NCI-H1436 treated with DMSO at 0.1 percent for 48 hours (cell line): ENCODE measurements around the gene CCDC106.

ENCODE experiments used
- DNase-seq: peaks from one replicate; lab custom pipeline; 2025; lab: John Stamatoyannopoulos, UW

The CCDC106 gene

DNA sequence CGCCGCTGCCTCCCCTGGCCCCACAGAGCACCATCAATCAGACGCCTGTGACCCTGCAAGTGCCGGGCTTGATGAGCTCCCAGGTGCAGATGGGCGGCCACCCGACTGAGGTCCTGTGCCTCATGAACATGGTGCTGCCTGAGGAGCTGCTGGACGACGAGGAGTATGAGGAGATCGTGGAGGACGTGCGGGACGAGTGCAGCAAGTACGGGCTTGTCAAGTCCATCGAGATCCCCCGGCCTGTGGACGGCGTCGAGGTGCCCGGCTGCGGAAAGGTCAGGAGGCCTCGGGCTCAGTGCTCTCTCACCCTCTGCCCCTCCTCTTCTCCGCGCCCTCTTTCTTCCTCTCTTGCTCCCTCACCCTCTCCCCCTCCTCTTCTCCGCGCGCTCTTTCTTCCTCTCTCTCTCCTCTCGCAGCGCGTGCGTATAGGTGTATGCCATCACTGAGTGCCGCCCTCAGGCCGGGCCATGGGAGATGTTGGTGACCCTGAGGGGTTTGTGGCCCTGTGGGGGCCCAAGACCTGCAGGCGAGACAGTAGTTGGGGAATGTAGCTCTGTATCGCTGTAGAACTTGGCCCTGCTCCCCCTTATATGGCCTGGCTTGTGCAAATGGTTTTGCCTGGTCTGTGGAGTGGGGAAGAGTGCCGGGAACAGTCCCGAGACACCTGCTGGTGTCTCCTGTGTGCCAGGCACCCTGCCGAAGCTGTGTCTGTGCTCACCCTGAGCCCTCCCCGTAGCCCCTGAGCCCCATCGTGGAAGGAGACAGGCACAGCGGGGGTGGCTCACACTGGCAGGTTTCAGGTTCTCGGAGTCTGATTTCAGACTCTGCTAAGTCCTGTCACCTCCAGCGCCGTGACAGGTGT, 21.6 kb downstream of the CCDC106 start:
- no peak for DNase-seq

DNA sequence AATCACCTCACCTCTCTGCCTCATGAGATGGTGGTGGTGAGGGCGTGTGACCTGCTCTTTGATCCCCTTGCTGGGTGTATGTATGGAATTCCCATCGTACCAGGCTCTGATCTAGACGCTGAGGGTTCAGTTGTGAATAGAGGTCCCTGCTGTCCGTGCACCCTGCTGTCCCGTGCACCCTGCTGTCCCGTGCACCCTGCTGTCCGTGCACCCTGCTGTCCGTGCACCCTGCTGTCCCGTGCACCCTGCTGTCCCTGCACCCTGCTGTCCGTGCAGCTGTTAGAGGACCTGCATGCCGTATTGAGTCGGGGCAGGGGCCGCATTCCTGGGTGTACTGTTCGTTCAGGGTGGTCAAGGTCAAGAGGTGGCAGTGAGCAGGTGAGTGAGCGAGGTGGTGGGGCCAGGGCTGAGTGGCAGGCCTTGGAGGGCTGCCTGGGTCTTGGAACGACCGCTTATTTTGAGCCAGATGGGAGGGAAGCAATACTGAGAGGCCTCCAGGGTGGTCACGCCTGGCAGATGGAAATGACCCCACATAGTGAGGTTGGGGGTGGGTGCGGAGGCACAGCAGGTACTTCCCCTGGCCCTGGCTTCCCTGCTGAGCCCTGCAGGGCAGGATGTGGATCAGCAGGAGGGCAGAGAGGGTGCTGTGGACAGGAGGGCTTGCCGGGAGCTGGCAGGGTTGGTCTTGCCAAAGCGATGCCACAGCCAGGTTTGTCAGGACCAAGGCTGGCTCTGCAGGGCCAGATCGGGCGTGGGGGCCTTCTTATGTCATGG, 22.5 kb downstream of the CCDC106 start:
- no peak for DNase-seq

DNA sequence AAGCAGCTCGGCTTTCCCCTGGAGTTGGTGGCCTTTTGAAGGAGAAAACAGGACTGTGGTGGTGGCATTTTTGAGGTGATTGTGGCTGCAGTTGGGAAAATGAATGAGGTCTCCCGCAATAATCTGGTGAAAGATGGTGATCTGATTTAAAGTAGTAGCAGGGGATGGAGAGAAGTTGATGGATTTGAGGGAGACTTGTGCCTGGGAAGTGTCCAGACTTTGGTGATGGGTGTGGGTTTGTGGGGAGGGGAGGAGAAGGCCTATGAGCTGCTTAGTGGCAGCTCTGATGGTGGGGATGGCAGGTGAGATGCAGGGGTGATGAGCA, 23.0 kb downstream of the CCDC106 start:
- no peak for DNase-seq

DNA sequence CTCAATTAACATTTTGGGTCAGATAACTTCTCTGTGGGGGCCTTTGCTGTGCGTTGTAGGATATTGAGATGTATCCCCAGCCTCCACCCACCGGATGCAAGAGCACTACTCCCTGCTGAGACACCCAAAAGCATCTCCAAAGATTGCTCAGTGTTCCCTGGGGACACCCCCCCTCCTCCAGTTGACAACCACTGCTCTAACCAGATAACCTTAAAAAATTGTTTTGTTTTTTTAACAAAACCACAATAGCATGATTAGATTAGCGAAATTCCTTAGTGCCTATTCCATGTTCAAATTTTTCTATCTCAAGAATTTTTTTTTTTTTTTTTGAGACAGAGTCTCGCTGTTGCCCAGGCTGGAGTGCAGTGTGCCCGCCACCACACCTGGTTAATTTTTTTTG, 24.4 kb downstream of the CCDC106 start:
- no peak for DNase-seq

DNA sequence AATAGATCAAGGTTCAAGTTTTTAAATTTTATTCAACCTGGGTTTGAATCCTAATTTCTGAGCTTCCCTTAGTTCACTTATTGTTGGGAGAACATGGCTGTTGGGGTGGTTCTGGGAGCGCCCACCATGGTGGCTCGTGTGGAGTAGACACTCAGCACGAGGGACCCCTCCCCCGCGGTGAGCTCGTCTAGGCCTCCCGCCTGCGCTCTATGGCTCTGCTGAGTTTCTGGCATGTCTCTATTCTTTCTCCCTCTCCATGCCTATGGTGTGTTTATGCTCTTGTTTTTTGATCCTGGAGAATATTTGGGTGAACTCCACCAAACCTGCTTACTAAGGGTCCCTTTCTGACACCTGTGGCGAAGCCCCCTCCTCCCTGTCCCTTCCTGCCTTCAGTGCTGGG, 25.5 kb downstream of the CCDC106 start:
- no peak for DNase-seq

DNA sequence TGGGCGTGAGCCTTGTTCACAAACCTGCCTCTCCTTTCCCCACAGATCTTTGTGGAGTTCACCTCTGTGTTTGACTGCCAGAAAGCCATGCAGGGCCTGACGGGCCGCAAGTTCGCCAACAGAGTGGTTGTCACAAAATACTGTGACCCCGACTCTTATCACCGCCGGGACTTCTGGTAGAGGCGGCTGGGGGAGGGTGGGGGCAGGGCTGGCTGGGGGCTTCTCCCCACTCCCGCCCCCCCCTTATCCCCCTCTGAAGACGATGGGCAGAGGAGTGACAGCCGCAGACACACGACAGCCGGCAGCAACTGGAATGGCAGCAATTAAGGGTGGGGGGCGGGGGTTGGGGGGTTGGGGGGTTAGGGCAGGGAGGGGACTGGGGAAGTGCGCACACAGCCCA, 25.9 kb downstream of the CCDC106 start:
- DNase-seq, result no peak

DNA sequence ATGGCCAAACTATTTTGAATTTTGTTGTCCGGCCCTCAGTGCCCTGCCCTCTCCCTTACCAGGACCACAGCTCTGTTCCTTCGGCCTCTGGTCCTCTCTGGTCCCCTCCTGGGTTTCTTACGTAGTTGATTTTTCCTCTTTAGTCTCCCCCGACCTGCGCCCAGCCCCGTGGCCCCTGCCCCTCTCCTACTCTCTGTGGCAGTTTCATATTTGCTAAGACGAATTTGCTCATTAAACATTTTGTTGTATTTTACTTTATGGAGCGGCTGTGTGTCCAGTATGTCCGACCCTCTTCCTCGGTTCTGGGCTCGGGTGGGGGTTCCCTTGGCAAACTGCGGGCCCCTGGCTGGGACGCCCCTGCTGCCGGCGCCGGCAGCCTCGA, 26.4 kb downstream of the CCDC106 start:
- no peak for DNase-seq

DNA sequence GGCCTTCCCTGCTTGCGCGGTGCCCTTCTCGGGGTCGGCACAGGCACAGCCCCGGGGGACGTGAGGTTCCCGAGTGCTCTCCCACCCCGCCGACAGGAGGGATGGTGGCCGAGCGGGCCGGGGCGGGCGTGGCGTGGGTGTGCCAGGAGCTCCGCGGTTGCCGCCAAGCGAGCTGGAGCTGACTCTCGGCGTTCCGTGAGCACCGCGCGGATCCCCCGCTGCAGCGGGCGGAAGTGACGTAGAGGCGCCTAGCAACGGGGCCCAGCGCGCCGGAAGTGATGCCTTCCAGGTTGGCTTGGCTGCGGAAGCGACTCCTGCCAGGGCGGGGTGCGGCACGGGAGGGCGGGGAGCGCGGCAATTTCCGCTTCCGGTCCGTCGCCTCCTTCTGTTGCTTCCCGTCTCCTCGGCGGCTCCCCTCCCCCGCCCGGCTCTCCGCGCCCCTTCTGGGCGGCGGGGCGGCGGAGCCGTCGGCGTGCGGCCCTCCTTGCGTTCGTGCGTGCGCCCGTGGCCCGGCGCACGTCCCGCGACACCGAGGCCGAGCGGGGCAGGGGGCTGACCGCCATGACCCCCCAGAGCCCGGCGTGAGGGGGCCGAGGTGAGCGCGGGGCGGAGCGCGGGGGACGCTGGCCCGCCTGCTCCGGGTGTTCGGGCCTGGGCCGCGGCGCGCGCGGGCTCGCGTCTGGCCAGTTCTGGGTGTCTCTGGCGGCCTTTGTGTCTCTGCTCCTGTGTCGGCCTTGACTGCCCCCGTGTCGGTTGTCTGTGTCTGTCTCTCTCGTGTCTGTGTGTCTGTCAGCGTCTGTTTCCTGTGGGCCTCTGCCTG, 27.0 kb downstream of the CCDC106 start, which contains the start of gene EPN1:
Gene EPN1, plus strand, starts transcription at position 386 of the 820 bp plus-strand sequence. CDS start 3,402 bp downstream, outside the sequence.
- DNase-seq, result peak; percentile 86

DNA sequence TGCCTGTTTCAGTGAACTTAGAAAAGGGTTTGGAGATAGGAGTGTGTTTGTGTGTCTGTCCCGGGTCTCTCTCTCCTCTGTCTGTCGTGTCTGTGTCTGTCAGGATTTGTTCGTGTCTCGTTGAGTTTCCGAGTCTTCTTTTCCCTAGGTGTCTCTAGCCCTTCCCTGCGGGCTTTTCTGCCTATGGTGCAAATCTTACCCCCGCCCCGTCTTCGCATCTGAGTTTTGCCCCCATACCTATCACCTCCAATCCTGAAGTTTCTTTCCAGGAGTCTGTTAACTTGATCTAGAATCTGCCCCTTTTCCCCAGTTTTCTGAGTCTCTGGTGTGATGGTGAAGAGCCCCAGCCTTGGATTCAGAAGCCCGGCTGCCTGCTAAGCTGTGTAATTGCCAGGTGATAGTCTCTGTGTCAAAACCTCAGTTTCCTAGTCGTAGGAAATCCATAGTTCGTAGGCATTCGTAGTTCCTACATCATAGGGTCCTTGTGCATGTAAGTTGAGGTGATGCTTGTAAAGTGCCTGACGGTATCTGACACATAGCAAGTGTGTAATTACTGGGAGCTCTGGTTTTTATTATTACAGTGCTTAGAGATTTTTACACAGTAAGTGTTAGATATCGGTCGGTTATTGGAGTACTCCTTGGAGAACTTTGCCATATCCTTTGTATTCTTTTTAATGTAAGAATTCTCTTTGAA, 27.8 kb downstream of the CCDC106 start:
- no peak for DNase-seq

DNA sequence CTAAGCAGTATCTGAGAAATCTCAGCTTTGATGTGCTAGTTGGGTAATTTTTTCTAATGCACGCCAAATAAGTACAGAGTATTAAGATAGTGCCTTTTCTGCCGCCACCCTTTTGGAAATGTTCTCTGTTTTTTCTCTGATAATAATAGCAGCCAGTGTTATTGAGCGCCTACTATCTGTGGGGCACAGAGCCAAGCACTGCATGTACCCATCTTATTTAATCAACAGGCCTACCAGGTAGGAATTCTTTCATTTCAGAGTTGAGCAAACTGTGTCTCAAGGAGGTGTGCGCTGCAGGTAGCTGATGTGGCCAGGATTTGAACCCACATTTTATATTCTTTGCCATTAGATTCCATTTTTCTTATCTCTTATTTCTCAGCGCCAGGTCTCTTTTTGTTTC, 28.4 kb downstream of the CCDC106 start:
- DNase-seq, result no peak

DNA sequence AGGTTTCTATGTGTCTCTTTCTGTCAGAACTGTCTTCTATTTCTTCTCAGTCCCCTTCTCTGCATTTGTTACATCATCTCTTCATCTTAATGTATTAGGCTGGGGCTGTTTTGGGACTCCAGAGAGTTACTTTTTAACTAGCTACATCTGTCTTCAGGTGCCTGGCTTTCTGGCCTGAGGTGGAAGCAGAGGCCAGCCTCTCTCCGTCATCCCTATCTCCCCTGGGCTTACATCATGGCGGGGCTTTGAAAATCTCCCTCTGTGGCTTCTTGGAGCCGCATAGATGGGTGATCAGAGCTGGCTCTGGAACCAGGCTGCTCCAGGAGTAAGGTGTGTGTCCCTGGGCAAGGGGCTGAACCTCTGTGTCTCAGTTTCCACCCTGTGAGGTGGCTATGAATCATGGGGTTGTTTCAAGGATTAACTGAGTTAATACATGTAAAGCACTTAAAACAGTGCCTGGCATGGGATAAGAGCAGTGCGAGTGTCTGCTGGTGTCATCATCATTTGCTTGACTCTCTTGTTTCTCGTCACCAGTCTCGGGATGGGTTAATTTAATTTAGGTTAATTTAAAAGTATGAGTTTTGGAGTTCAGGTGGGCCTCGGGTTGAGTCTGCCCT, 29.0 kb downstream of the CCDC106 start:
- DNase-seq, result no peak

DNA sequence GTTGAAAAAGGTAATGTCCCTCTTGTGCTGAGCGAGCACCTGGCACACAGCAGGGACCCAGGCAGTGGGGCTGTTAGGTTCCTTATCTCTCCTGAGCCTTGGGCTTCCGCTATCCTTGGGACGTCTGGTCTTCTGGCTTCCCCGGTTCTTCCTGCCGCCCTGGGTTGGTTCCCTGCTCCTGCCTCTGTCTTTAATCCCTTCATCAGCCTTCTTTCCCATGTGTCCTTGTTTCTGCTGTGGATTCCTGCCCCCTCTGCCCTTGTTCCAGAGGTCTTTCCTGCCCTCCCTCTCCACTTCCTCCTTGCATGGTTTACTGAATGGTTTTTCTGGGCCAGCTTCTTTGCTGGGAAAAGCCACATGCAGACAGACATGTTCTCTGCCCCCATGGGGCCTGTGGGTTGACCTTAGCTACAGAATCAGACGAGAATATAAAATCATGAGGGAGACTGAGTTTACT, 29.6 kb downstream of the CCDC106 start:
- DNase-seq, result no peak

DNA sequence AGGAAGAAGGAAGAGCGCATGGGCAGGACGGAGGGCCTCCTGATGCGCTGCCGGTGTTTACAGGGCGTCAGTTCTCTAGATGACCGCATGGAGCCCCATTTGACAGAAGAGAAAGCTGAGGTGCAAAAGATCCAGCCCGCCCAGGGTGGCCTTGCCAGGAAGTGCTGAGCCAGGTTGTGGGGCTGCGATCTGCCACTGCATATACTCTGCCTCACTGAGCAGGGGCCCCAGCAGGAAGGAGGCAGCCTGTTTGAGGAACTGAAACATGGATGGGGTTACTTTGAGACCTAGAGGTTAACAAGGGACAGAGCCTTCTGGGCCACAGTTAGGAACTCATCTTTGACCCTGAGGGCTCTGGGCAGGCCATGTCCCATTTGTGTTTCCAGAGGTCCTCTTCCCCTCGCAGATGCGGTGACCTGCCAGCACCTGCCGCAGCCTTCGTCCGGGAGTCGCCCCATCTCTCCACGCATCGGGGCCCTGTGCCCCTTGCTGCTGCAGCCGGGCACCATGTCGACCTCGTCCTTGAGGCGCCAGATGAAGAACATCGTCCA, 30.2 kb downstream of the CCDC106 start:
- DNase-seq, result no peak

DNA sequence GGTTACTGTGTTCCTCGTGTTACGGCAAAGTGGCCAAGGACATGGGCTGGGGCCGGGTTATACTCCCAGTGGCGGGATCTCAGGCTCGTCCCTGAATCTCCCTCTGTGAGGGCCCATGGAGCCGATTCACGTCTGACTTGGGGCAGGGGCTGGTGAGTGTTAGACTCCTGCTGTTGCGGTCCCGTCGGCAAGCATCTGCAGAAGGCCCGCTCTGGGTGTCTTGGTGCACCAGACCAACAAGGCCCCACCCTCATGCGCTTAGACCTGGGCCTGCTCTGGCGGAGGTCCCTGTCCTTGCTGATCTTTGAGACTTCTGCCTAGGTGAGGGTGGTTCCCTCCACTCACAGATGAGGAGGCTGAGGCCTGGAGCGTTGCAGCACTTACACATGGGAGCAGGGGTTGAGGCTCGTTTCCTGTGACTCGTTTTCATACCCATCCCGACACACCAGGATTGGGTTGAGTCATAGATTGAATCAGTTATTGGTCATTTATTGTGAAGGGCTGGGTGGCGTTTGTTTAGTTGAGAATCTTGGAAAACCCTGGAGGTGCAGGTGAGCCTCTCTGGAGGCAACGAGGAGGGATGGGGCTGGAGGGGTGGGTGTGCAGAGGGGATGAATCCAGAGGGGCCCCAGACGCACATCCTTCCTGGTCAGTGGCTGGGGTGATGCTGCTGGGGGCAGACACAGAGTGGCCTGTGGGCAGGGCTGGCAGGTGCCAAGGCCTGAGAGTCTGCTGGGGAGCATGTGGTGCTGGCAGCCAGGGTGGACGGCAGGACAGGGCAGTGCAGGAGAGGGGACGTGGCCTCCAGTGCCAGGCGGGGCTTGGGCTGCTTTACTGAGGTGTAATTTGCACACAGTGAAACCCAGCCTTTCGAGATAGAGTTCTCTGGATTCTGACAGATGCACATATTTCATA, 31.6 kb downstream of the CCDC106 start:
- no peak for DNase-seq

DNA sequence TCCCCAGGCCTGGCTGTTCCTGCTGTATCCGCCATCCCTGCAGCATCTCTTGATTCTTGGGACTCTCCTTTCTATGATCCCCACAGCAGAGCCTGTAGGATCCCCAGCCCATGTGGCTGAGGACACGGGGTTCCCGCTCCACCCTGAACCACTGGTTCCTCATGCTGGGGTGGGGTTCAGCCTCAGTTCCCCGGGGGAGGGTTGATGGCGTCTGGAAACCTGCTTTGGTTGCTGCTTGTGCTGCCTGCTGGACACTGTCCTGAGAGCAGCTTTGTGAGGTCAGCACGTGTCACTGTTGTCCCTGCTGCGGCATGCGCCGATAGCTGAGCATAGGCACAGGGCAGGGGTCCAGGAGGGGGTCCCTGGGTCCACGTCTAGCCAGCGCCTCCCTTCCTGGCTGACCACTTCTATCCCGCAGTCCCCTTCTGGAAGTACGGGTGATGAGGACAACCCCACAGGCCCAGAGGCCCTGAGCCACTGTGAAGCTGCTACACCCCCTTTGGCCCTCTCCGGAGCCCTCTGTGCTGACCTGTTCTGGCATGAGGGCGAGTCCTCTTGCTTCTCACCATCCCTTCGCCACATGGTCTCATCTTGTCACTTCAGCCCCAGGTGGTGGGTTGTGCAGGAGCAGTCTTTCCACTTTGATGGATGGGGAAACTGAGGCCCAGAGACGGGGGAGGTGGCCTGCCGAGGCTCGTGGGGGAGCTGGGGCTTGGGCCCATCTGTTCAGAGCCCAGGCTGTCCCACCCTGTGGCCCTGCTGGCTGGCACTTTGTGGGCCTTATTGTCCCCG, 32.5 kb downstream of the CCDC106 start:
- DNase-seq, result no peak

DNA sequence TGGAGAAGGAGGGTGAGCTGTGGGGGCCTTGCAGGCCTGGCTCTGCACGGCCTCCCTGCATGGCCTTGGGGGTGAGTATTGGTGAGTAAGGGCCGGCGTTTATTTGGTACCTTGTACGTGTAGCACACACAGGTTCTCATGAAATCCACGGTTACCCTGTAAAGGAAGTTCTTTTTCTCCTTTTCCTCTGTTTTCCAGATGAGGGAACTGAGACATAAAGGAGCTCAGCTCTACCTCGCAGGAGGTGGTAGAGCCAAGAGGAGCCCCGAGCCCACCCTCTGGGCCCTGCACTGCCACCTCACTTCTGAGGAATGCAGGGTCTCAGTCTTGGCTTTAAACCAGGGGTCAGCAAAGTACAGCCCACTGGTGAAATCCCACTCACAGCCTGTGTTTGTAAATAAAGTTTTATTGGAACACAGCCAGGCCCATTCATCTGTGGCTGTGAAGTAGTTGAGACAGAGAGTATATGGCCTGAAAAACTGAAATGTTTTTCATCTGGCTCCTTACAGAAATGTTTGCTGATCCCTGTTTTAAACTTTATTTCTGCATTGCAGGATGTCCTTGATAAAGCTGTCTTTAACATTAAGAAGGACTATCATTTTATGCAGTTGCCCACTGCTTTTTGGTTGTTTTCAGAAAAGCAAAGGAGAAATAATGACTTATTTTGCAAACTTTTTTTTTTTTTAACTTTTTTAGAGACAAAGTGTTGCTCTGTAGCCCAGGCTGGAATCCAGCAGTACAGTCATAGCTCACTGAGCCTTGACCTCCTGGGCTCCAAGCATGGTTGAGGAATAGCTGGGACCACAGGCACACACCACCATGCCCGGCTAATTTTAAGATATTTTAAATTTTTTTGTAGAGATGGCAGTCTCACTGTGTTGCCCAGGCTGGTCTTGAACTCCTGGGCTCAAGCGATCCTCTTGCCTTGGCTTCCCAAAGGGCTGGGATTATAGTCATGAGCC, 33.4 kb downstream of the CCDC106 start:
- no peak for DNase-seq

DNA sequence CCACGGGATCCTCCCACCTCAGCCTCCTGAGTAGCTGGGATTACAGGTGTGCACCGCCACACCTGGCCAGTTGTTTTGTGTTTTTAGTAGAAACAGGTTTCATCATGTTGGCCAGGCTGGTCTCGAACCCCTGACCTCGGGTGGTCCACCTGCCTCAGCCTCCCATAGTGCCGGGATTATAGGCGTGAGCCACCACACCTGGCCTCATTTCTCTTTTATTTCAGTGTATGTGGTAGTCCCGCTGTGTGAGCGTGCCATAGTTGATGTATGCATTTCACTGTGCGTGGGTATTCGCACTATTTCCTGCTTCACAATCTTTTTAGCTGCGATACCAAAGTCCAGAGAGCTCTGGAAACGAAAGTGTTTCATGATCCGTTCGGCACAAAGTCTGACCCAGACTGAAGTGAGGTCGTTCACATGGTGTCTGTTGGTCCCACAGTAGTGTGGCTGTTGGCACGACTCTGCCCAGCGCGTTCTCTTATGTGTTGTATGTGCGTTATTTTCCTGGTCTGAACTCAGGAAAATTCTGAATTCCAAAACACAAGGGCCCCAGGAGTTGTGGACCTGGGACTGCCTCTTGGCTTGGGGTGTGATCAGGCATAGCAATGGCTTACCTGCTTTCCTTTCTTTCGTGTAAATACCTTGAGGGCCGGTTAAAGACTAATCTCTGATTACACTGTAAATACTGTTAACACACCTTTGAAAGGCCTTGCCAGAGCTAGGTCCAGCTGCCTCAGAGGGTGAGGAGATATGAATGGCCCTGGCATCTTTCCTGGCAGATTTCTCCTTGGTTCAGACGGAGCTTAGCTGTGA, 35.6 kb downstream of the CCDC106 start:
- no peak for DNase-seq
